NCI-H1092 (cell line): Measurements from ENCODE around the gene ACKR2.

Experiments used
- DNase-seq: peaks from one replicate; lab custom pipeline; 2025; lab: John Stamatoyannopoulos, UW

ACKR2 gene

DNA sequence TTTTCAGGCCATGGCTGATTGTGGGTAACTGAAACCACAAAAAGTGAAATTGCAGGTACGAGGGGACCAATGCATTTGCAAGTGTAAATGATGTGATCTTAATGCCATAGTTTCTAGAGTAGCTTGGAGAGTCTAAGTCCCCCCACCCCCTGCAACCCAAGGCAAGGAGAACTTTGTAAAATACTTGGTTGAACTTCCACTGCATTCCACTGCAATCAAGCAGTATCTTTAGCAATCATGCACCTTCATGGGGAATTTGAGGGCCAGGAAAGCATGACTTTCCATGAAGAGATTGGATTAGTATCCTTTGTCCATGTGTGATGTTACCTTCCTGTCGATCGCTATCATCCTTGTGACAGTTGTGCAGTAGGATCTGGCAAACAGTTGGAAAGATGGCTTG, 77.8 kb downstream of the ACKR2 start:
- no peak for DNase-seq

- DNase-seq, result no peak
Measured at GRCh38 chr3:42891042-42891441, 81.8 kb downstream of the ACKR2 start.

DNA sequence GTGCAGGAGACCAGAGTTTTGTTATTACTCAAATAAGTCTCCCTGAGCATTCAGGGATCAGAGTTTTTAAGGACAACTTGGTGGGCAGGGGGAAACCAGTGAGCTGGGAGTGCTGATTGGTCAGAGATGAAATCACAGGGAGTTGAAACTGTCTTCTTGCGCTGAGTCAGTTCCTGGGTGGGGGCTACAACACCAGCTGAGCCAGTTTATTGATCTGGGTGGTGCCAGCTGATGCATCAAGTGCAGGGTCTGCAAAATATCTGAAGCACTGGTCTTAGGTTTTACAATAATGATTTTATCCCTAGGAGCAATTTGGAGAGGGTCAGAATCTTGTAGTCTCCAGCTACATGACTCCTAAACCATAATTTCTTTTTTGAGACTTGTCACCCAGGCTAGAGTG, 82.9 kb downstream of the ACKR2 start:
- DNase-seq, result no peak

GRCh38 chr3:42892807-42893206, 83.6 kb downstream of the ACKR2 start:
- no peak for DNase-seq

DNA sequence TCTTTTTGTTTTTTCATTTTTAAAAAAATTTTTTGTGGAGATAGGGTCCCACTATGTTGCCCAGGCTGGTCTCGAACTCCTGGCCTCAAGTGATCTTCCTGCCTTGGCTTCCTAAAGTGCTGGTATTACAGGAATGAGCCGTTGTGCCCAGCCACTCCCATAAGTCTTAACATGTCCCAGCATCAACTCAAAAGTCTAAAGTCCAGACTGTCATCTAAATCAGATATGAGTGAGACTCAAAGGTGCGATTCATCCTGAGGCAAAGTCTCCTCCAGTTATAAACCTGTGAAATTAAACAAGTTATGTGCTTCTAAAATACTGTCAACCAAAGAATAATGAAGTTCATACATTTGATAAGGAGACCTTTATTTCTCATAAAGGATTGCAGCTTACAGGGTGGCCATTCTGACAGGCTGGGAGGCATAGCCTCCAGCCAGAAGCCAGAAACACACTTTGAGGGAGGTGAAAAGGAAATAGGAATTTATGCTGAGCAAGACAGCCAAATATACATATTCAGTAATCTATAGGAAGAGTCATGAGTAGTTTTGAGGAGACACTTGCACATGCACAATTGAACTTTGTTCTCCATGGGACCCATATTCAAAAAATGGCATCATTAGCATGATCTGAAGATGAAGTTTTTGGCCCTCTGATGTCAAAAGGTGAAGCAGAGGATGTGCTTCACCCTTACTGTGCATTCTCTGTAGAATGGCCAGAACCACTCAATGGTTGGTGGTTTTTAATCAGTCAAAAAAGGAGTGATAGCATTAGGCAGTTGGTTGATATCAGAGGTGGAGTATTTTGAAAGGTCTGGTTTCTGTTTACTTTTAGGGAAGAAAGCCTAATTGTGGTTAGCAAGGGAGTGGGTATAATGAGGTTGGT, 85.7 kb downstream of the ACKR2 start:
- DNase-seq, result no peak

DNA sequence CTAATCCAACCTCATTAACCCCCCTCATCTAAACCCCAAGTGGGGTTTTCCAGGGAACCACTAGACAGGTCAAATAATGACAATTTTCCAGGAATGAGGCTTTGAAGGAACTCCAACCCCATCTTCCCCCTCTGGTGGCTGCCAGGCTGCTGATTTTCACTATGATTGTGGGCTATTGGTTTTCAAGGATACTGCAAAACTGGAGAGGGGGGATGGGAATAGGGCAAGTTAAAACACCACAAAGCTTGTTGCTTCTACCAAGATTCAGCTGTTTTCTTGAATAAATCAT, 86.3 kb downstream of the ACKR2 start:
- no peak for DNase-seq

- DNase-seq, result no peak
Measured at GRCh38 chr3:42898896-42899675, 89.8 kb downstream of the ACKR2 start.

- DNase-seq, result no peak
Measured at GRCh38 chr3:42900226-42901072, 91.2 kb downstream of the ACKR2 start.

DNA sequence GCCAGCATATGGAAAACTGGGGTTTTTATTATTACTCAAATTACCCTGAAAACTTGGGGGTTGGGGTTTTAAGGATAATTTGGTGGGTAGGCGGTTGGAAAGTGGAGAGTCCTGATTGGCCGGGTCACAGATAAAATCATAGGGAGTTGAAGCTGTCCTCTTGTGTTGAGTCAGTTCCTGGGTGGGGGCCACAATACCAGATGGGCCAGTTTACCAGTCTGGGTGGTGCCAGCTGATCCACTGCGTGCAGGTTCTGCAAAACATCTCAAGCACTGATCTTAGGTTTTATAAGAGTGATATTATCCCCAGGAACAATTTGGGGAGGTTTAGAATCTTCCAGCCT, 91.8 kb downstream of the ACKR2 start:
- DNase-seq, result no peak

GRCh38 chr3:42902257-42902656, 93.0 kb downstream of the ACKR2 start:
- DNase-seq, result no peak

GRCh38 chr3:42904076-42904475, 94.8 kb downstream of the ACKR2 start:
- no peak for DNase-seq

- no peak for DNase-seq
Measured at GRCh38 chr3:42905740-42906069, 96.5 kb downstream of the ACKR2 start.

DNA sequence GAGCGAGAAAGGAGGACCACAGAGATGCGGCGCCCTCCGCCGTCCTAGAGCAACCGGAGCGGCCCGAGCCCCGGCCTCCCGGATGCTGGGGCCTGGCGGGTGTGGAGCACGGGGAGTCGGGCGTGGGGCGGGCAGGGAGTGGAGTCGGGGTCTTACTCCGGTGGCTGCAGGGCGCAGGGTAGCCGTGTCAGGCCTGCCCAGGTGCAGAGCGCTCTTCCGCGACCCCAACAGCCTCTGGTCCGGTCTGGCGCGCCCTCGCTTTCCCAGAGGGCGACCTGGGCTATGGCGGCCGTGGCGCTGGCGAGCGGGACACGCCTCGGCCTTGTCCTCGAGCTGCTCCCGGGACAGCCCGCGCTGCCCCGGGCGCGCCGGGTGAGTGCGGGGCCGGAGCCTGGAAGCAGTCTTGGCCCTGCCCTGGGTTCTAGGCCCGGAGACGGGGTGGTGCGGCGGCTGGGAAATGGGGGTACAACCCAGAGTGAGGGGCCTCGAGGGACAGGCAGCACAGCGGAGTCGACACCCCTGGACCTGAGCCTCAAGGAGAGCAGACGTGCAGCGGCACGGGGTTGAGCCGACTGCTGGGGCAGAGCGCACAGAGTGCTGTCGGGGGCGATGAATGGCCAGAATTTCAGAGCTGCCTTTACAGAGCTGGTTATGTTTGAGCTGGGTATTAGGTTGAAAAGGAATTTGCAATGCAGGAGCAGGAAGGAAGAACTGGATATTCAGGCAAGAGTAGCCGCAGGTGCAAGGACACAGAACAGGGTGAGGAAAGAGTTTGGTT, 97.0 kb downstream of the ACKR2 start, which contains the start of gene ZNF662:
TSS of gene ZNF662 (plus strand) at position 73 of the 778 bp plus-strand sequence. CDS start 1,973 bp downstream, outside the sequence.
- peak; percentile 37 for DNase-seq

DNA sequence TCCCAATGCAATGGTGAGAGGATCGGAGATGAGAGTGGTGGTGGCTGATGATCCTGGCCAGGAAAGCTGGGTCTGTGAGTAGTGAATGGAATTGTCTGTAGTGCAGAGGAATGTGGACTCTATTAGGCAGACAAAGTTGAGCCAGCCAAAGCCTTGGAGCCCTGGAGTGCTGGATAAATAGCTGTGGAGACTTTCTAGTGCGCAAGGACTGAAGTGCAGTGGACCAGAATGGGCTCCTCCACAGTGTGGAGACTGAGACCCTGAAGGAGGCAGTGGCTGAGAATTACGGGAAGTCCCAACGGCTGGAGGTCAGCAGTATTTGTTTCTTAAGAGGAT, 97.6 kb downstream of the ACKR2 start:
- DNase-seq, result no peak

- no peak for DNase-seq
Measured at GRCh38 chr3:42908675-42909074, 99.4 kb downstream of the ACKR2 start.

DNA sequence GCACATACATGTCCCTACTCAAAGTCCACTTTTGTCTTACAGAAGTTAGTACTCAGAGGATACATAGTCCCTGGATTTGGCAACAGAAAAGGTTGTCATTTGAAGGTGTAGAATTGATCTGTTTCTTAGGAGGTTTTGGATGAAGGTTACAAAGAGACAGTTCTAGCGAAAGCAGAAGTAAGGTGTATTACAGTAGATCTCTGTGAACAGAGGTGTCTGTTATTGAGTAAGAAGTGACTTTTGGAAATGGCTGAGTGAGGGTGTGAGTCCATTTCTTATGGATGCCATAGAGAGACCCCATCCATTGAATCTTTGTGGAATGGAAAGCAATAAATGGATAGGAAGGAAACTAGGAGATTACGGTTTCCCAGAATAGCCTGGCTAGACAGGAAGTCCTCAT, 102.3 kb downstream of the ACKR2 start:
- DNase-seq, result no peak

GRCh38 chr3:42914771-42915515, 105.7 kb downstream of the ACKR2 start:
- DNase-seq, result no peak
